ENCODE measurements around the gene SYK. TPM values are rescaled to one million over a fixed set of nuclear protein-coding genes. Genes with fewer than 3 reads are reported as not detected.

SYK gene
- total RNA-seq, 3 donors from 2014 or later (not counting 1 experiment from before 2014, with no cell fraction given): 75.5 to 104 (median 78.0) TPM

- H3K36me3 ChIP-seq (ENCODE audit: control insufficient read depth, insufficient read depth, low read length): peaks cover 15% of the 10 kb centered on the region
- DNase-seq: no peak
- Mint-ChIP-seq H3K36me3 (peaks cover 7% of the 10 kb centered on the region), H3K27me3 (ENCODE audit: low read depth in 2 of 2) (no peaks in the 10 kb centered on the region), H3K4me3 (no peak overlapping the region), H3K4me1 (peaks cover 6 to 10% of the 10 kb centered on the region in 2 donors), H3K9me3 (no peaks in the 10 kb centered on the region), H3K27ac (no peak overlapping the region)
- 95% methylated on average over 3 of the region's 3 CpGs for WGBS (ENCODE audit: insufficient coverage)
- TF ChIP-seq CTCF (IDR thresholded peaks at IDR 0.05): no peak
- H3K9me3 ChIP-seq (ENCODE audit: control insufficient read depth, insufficient read depth, low read length): no peaks in the 10 kb centered on the region
- peak in 1 of 3 donors; percentile 39 for ATAC-seq
- intact Hi-C loops (cut with micrococcal nuclease): no loop called here
- no peaks in the 10 kb centered on the region for H3K4me1 ChIP-seq (ENCODE audit: control insufficient read depth, insufficient read depth, low read length)
- H3K27ac ChIP-seq (ENCODE audit: low read length): no peak overlapping the region
- no peak overlapping the region for H3K4me3 ChIP-seq (ENCODE audit: low read length)
- no peaks in the 10 kb centered on the region for H3K27me3 ChIP-seq (ENCODE audit: control insufficient read depth, insufficient read depth, low read length)
These were observed 97.7 kb downstream of the SYK start for GRCh38 chr9:90899287-90899686.

- H3K9me3 Mint-ChIP-seq: no peaks in the 10 kb centered on the region
- intact Hi-C loops (cut with micrococcal nuclease): no loop called here
- Histone ChIP-seq H3K4me1 (ENCODE audit: control insufficient read depth, insufficient read depth, low read length) (no peaks in the 10 kb centered on the region), H3K9me3 (ENCODE audit: control insufficient read depth, insufficient read depth, low read length) (no peaks in the 10 kb centered on the region), H3K27me3 (ENCODE audit: control insufficient read depth, insufficient read depth, low read length) (no peaks in the 10 kb centered on the region), H3K36me3 (ENCODE audit: control insufficient read depth, insufficient read depth, low read length) (peaks cover 15% of the 10 kb centered on the region), H3K4me3 (ENCODE audit: low read length) (no peak overlapping the region), H3K27ac (ENCODE audit: low read length) (no peak overlapping the region)
- ATAC-seq (no peak), DNase-seq (no peak)
- WGBS (ENCODE audit: insufficient coverage): 80% methylated on average over 5 of the region's 5 CpGs
- no peak overlapping the region for H3K27ac Mint-ChIP-seq
- no peaks in the 10 kb centered on the region for H3K36me3 Mint-ChIP-seq
- H3K27me3 Mint-ChIP-seq (ENCODE audit: low read depth in 2 of 2): no peaks in the 10 kb centered on the region
- H3K4me1 Mint-ChIP-seq: peaks cover 0 to 5% of the 10 kb centered on the region in 2 donors
- no peak for TF ChIP-seq CTCF (IDR thresholded peaks at IDR 0.05)
- H3K4me3 Mint-ChIP-seq: no peak overlapping the region
These were observed 98.5 kb downstream of the SYK start for GRCh38 chr9:90900130-90900529.

GRCh38 chr9:90901933-90902332, 100.3 kb downstream of the SYK start:
- TF ChIP-seq CTCF (IDR thresholded peaks at IDR 0.05): no peak

GRCh38 chr9:90903766-90904424, 102.3 kb downstream of the SYK start:
- WGBS (ENCODE audit: insufficient coverage): 82% methylated on average over 11 of the region's 11 CpGs
- Mint-ChIP-seq H3K9me3 (no peaks in the 10 kb centered on the region), H3K27ac (peak overlapping the region; percentile 15 to 38), H3K36me3 (no peaks in the 10 kb centered on the region), H3K4me1 (peaks cover 11 to 24% of the 10 kb centered on the region in 2 donors), H3K4me3 (no peak overlapping the region), H3K27me3 (ENCODE audit: low read depth in 2 of 2) (no peaks in the 10 kb centered on the region)
- Histone ChIP-seq H3K4me1 (ENCODE audit: control insufficient read depth, insufficient read depth, low read length) (no peaks in the 10 kb centered on the region), H3K27me3 (ENCODE audit: control insufficient read depth, insufficient read depth, low read length) (no peaks in the 10 kb centered on the region), H3K27ac (ENCODE audit: low read length) (no peak overlapping the region), H3K4me3 (ENCODE audit: low read length) (no peak overlapping the region), H3K36me3 (ENCODE audit: control insufficient read depth, insufficient read depth, low read length) (no peaks in the 10 kb centered on the region), H3K9me3 (ENCODE audit: control insufficient read depth, insufficient read depth, low read length) (no peaks in the 10 kb centered on the region)
- DNase-seq (no peak), ATAC-seq (no peak)
- intact Hi-C loops (cut with micrococcal nuclease): no loop called here
- no peak for TF ChIP-seq CTCF (IDR thresholded peaks at IDR 0.05)

More at GRCh38 chr9:90901933-90902332, 100.3 kb downstream of the SYK start:
- intact Hi-C loops (cut with micrococcal nuclease): no loop called here
- peaks cover 4% of the 10 kb centered on the region for H3K36me3 ChIP-seq (ENCODE audit: control insufficient read depth, insufficient read depth, low read length)
- no peaks in the 10 kb centered on the region for H3K4me1 ChIP-seq (ENCODE audit: control insufficient read depth, insufficient read depth, low read length)
- Mint-ChIP-seq H3K36me3 (no peaks in the 10 kb centered on the region), H3K4me1 (peaks cover 7 to 12% of the 10 kb centered on the region in 2 donors), H3K4me3 (no peak overlapping the region), H3K27me3 (ENCODE audit: low read depth in 2 of 2) (no peaks in the 10 kb centered on the region), H3K27ac (no peak overlapping the region), H3K9me3 (no peaks in the 10 kb centered on the region)
- no peak overlapping the region for H3K27ac ChIP-seq (ENCODE audit: low read length)
- H3K4me3 ChIP-seq (ENCODE audit: low read length): no peak overlapping the region
- 87% methylated on average over 8 of the region's 8 CpGs for WGBS (ENCODE audit: insufficient coverage)
- no peaks in the 10 kb centered on the region for H3K27me3 ChIP-seq (ENCODE audit: control insufficient read depth, insufficient read depth, low read length)
- ATAC-seq (no peak), DNase-seq (no peak)
- H3K9me3 ChIP-seq (ENCODE audit: control insufficient read depth, insufficient read depth, low read length): no peaks in the 10 kb centered on the region

Data from natural killer cell (primary cell).